Caco-2 (cell line): Measurements from ENCODE around the gene DYRK4. TPM values are rescaled to one million over a fixed set of nuclear protein-coding genes. Genes with fewer than 3 reads are reported as not detected.

Source experiments
- BruUV-seq: library from RNA; stranded (reverse); fragments of 400-500 nt; replicated peaks from 2 replicates; lab custom pipeline; 2021; lab: Mats Ljungman, UMichigan
- CTCF ChIA-PET: fragments of 300-600 bp; sonication (Branson Sonifier 250); formaldehyde crosslinking; loops from one replicate; lab custom pipeline; 2022; ENCODE audit warnings: antibody characterized with exemption; lab: Charles Lee
- POLR2A ChIA-PET: fragments of 300-600 bp; sonication (Branson Sonifier 250); formaldehyde crosslinking; loops from one replicate; lab custom pipeline; 2022; ENCODE audit warnings: antibody characterized with exemption; lab: Charles Lee
- DNase-seq, 2 experiments: peaks; one replicate each; pipeline versions ENCODE4 v3.0.0 to v3.0.0-alpha.2; 2020 to 2022
- H3K27me3 ChIP-seq: replicated peaks from 2 replicates; pipeline ENCODE4 v1.6.0; 2011; ENCODE audit warnings: low read length; ENCODE audit not compliant: control insufficient read depth, insufficient read depth
- H3K36me3 ChIP-seq: 2 replicates; pipeline ENCODE4 v1.5.1; 2011; ENCODE audit warnings: low read length; ENCODE audit not compliant: control insufficient read depth, insufficient read depth
- H3K4me1 ChIP-seq: fragments of 250-450 bp; sonication (Bioruptor Pico); 2 replicates; pipeline ENCODE4 v1.5.1; 2020; ENCODE audit warnings: mild to moderate bottlenecking
- H3K4me3 ChIP-seq: 2 replicates; pipeline ENCODE4 v1.5.1; 2011; ENCODE audit warnings: low read depth, mild to moderate bottlenecking, control low read depth, low read length
- H3K9me3 ChIP-seq: fragments of 250-450 bp; sonication (Bioruptor Pico); 2 replicates; pipeline ENCODE4 v1.5.1; 2020; ENCODE audit warnings: mild to moderate bottlenecking, moderate library complexity
- H3K27ac Mint-ChIP-seq: one replicate; pipeline ENCODE4 v1.8.0; 2022; ENCODE audit warnings: mixed read lengths; ENCODE audit not compliant: unreplicated experiment
- H3K27me3 Mint-ChIP-seq: one replicate; pipeline ENCODE4 v1.8.0; 2022; ENCODE audit warnings: mixed read lengths; ENCODE audit not compliant: insufficient read depth, unreplicated experiment
- H3K36me3 Mint-ChIP-seq: one replicate; pipeline ENCODE4 v1.8.0; 2022; ENCODE audit warnings: mild to moderate bottlenecking, mixed read lengths; ENCODE audit not compliant: insufficient read depth, unreplicated experiment
- H3K4me1 Mint-ChIP-seq: one replicate; pipeline ENCODE4 v1.8.0; 2022; ENCODE audit warnings: low read depth, mixed read lengths; ENCODE audit not compliant: unreplicated experiment
- H3K4me3 Mint-ChIP-seq: one replicate; pipeline ENCODE4 v1.8.0; 2022; ENCODE audit warnings: mild to moderate bottlenecking, moderate library complexity, mixed read lengths; ENCODE audit not compliant: unreplicated experiment
- H3K9me3 Mint-ChIP-seq: one replicate; pipeline ENCODE4 v1.8.0; 2022; ENCODE audit warnings: mixed read lengths; ENCODE audit not compliant: unreplicated experiment
- intact Hi-C: fragments of 100-400 bp; cut with micrococcal nuclease; formaldehyde crosslinking; loops from one replicate; pipeline ENCODE4 v1.10.0; 2022; ENCODE audit not compliant: unreplicated experiment
- total RNA-seq: library from RNA; stranded (reverse); gene quantifications from 2 replicates; pipeline ENCODE4 v1.2.3, GENCODE V29; 2022
- TF ChIP-seq, protein P1 (sequence below), 2 experiments: fragments of 200-600 bp in 1 of 2; IDR thresholded peaks; 1 replicate in 1 of 2; 2 replicates in 1 of 2; pipeline versions ENCODE4 v1.5.1 to v1.8.0; 2011 to 2022; ENCODE audit warnings: antibody characterized with exemption in 1 of 2, control low read depth in 1 of 2, inconsistent platforms in 1 of 2, low read depth in 1 of 2, low read length in 1 of 2, mild to moderate bottlenecking in 1 of 2, moderate library complexity in 1 of 2; ENCODE audit not compliant: insufficient read depth in 1 of 2, severe bottlenecking in 1 of 2, unreplicated experiment in 1 of 2

The DYRK4 gene
- total RNA-seq, 1 experiment from 2014 or later, result 7.7 TPM

DNA sequence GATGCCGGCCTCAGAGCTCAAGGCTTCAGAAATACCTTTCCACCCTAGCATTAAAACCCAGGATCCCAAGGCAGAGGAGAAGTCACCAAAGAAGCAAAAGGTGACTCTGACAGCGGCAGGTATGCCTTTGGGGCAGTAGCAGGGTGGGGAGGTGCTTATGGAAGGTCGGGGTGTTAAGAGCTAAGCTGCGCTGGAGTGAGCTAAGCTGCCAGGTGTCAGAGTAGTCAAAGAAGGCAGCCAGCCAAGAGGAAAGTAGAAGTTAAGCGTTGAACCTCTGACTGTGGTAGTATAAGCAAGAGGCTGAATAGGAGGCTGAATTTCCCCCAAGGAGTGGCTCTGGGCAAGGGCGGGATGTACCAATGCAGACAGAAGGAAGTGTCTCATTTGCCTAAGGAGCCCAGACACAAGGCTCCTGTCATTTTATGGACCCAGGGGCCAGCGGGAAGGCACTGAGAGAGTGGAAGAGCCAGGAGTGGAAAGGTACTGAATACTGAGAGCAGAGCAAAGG is 29.2 kb downstream of the DYRK4 start:
- Mint-ChIP-seq H3K4me3 (no peak overlapping the region), H3K9me3 (no peaks in the 10 kb centered on the region), H3K36me3 (no peaks in the 10 kb centered on the region), H3K4me1 (no peaks in the 10 kb centered on the region), H3K27ac (no peak overlapping the region), H3K27me3 (peaks cover 33% of the 10 kb centered on the region)
- no peak for DNase-seq
- Histone ChIP-seq H3K4me1 (no peaks in the 10 kb centered on the region), H3K36me3 (no peaks in the 10 kb centered on the region), H3K27me3 (no peaks in the 10 kb centered on the region), H3K4me3 (no peak overlapping the region), H3K9me3 (no peaks in the 10 kb centered on the region)
- intact Hi-C loops, result no loop called here
- no TSS peak for BruUV-seq
- POLR2A ChIA-PET, result no interaction called here
- CTCF ChIA-PET, result interaction anchor here (1.6 kb wide), 1 partner anchor 13 kb away, joined by 4 read pairs; no protein-coding TSS in a partner anchor
- TF ChIP-seq, protein P1, sequence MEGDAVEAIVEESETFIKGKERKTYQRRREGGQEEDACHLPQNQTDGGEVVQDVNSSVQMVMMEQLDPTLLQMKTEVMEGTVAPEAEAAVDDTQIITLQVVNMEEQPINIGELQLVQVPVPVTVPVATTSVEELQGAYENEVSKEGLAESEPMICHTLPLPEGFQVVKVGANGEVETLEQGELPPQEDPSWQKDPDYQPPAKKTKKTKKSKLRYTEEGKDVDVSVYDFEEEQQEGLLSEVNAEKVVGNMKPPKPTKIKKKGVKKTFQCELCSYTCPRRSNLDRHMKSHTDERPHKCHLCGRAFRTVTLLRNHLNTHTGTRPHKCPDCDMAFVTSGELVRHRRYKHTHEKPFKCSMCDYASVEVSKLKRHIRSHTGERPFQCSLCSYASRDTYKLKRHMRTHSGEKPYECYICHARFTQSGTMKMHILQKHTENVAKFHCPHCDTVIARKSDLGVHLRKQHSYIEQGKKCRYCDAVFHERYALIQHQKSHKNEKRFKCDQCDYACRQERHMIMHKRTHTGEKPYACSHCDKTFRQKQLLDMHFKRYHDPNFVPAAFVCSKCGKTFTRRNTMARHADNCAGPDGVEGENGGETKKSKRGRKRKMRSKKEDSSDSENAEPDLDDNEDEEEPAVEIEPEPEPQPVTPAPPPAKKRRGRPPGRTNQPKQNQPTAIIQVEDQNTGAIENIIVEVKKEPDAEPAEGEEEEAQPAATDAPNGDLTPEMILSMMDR (IDR thresholded peaks at IDR 0.05; ENCODE audit: insufficient read depth in 1 of 2, low read depth in 1 of 2, low read length in 1 of 2, severe bottlenecking in 1 of 2, unreplicated experiment in 1 of 2), result no peak

DNA sequence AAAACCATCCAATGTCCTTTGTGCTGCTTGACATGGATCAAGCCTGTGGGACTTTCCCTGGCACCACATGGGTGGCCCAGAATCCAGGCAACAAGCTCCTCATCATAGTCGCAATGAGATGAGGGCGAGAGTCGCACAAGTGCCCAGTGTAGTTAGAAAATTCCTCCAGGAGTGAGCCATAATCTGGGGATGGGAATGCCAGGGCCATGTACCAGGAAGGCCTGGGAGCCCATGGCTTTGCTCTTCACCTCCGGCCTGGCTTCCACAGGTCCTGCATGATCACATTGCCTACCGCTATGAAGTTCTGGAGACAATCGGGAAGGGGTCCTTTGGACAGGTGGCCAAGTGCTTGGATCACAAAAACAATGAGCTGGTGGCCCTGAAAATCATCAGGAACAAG is 33.9 kb downstream of the DYRK4 start:
- Mint-ChIP-seq H3K9me3 (no peaks in the 10 kb centered on the region), H3K36me3 (no peaks in the 10 kb centered on the region), H3K27me3 (peaks cover 26% of the 10 kb centered on the region), H3K27ac (no peak overlapping the region), H3K4me1 (no peaks in the 10 kb centered on the region), H3K4me3 (no peak overlapping the region)
- no peak for DNase-seq
- TF ChIP-seq, protein P1 (IDR thresholded peaks at IDR 0.05; ENCODE audit: insufficient read depth in 1 of 2, low read depth in 1 of 2, low read length in 1 of 2, severe bottlenecking in 1 of 2, unreplicated experiment in 1 of 2), result no peak
- ChIA-PET CTCF (no interaction called here), POLR2A (no interaction called here)
- intact Hi-C loops, result no loop called here
- Histone ChIP-seq H3K27me3 (no peaks in the 10 kb centered on the region), H3K9me3 (no peaks in the 10 kb centered on the region), H3K4me1 (no peaks in the 10 kb centered on the region), H3K4me3 (no peak overlapping the region), H3K36me3 (no peaks in the 10 kb centered on the region)
- BruUV-seq, result no TSS peak

- DNase-seq, result no peak
- ChIA-PET CTCF (no interaction called here), POLR2A (no interaction called here)
- H3K27me3 Mint-ChIP-seq, result peaks cover 27% of the 10 kb centered on the region
- no peaks in the 10 kb centered on the region for H3K36me3 Mint-ChIP-seq
- Histone ChIP-seq H3K4me1 (peaks cover 13% of the 10 kb centered on the region), H3K36me3 (no peaks in the 10 kb centered on the region), H3K9me3 (no peaks in the 10 kb centered on the region), H3K4me3 (no peak overlapping the region), H3K27me3 (no peaks in the 10 kb centered on the region)
- intact Hi-C loops, result no loop called here
- no peak overlapping the region for H3K27ac Mint-ChIP-seq
- H3K4me1 Mint-ChIP-seq, result peaks cover 22% of the 10 kb centered on the region
- TF ChIP-seq, protein P1 (IDR thresholded peaks at IDR 0.05; ENCODE audit: insufficient read depth in 1 of 2, low read depth in 1 of 2, low read length in 1 of 2, severe bottlenecking in 1 of 2, unreplicated experiment in 1 of 2), result no peak
- no peaks in the 10 kb centered on the region for H3K9me3 Mint-ChIP-seq
- H3K4me3 Mint-ChIP-seq, result no peak overlapping the region
- no TSS peak for BruUV-seq
These were observed 41.4 kb downstream of the DYRK4 start for GRCh38 chr12:4603421-4603820.
